HG02588 (cell line): ENCODE measurements around the gene ACE.

Experiments used
- ATAC-seq: cut with Tn5 transposase; IDR thresholded peaks from one replicate; pipeline ENCODE4 v1.9.1; 2021; ENCODE audit warnings: mild to moderate bottlenecking, moderate library complexity; ENCODE audit not compliant: unreplicated experiment

ACE gene

DNA sequence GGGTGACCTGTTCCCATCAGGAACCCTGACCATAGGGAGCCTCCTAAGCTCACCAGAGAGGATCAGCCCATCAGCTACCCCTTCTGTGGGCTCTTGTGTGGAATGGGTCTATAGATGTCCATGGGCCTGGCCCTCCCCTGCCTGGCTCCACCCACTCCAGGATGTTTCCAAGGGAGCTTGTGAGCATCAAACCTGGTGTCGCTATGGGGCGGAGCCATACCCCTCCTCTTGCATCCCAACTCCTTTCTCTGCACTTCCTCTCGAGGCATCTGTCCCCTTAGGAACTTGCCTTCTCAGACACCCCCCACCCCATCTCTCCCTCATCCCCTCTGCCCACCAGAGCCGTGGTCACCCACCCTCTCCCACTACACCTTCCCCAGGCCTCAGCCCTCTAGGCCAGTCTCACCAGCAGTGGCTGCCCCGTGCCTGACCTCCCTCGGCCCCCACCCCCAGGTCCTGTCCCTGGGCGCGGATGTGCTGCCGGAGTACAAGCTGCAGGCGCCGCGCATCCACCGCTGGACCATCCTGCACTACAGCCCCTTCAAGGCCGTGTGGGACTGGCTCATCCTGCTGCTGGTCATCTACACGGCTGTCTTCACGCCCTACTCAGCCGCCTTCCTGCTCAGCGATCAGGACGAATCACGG is 56.7 kb downstream of the ACE start:
- ATAC-seq: no peak

DNA sequence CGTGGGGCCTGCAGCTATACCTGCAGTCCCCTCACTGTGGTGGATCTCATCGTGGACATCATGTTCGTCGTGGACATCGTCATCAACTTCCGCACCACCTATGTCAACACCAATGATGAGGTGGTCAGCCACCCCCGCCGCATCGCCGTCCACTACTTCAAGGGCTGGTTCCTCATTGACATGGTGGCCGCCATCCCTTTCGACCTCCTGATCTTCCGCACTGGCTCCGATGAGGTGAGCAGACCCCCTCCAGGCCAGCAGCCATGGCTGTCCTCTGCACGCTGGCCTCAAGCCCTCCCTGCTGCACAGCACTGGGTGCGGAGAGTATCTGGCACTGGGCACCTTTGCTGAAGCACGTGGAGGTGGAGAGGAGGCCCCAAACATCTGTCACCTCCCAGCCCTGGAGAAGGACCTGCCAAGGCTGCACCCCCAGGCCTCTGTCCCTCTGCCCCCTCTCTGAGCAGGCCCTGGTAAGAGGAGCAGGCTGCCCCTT is 57.3 kb downstream of the ACE start:
- ATAC-seq: no peak

DNA sequence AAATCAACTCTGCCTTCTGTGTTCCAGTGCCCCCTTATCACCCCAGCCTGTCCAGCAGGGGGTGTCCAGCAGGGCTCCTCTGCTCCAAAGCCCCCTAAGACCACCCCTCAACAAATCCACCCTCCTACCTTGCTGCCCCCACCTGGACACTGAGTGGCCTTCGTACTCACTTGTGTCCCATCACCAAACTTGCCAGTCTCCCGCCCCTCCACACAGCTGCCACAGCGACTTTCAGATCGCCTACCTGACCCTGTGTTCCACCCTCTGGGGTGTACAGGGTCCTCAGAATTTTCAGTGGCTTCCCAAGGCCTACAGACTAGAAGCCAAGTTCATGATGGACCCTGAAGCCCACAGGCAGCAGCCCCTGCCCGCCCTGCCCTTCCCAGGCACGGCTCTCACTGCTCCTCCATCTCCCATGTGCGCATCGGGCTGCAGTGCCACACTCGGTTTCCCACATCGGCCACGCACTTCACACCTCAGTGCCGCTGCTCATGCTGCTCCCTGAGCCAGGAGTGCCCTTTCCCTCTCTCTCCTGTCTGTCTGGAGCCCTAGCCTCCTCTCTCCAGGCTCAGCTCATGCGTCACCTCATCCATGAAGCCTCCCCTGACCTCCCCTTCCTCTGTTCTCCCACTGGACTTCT is 58.1 kb downstream of the ACE start:
- no peak for ATAC-seq

DNA sequence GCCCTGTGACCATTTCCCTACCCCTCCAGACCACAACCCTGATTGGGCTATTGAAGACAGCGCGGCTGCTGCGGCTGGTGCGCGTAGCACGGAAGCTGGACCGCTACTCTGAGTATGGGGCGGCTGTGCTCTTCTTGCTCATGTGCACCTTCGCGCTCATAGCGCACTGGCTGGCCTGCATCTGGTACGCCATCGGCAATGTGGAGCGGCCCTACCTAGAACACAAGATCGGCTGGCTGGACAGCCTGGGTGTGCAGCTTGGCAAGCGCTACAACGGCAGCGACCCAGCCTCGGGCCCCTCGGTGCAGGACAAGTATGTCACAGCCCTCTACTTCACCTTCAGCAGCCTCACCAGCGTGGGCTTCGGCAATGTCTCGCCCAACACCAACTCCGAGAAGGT is 58.8 kb downstream of the ACE start:
- ATAC-seq: no peak

DNA sequence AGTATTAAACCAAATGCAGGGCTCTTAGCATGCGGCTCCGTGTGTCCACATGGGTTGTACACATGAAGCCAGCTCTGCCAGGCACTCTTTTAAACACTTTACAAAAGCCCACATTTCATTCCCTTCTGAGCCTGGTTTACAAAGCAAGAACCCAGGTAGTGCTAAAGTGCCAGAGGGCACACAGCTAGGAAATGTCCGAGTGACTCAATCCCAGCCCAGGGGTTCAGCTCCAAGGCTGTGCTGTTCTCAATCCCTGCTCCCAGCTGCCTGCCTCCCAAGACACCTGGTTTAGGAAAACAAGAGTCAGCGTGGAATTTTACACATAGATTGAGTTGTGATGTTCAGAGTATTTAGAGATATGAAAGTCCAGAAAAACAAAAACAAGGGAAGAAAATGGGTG is 60.1 kb downstream of the ACE start:
- no peak for ATAC-seq

DNA sequence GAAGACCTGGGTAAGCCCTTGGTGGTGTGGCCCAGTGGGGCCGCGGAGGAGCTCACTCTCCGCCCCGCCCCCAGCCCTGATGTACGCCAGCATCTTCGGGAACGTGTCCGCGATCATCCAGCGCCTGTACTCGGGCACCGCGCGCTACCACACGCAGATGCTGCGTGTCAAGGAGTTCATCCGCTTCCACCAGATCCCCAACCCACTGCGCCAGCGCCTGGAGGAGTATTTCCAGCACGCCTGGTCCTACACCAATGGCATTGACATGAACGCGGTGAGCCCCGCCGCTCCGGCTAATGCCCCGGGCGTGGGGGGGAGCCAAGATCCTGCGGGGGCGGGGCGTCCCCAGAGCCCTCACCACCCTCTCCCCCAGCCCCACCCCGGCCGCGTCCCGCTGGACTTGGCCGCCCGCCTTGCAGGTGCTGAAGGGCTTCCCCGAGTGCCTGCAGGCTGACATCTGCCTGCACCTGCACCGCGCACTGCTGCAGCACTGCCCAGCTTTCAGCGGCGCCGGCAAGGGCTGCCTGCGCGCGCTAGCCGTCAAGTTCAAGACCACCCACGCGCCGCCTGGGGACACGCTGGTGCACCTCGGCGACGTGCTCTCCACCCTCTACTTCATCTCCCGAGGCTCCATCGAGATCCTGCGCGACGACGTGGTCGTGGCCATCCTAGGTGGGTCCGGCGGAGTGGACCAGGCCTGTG is 61.3 kb downstream of the ACE start:
- no peak for ATAC-seq

DNA sequence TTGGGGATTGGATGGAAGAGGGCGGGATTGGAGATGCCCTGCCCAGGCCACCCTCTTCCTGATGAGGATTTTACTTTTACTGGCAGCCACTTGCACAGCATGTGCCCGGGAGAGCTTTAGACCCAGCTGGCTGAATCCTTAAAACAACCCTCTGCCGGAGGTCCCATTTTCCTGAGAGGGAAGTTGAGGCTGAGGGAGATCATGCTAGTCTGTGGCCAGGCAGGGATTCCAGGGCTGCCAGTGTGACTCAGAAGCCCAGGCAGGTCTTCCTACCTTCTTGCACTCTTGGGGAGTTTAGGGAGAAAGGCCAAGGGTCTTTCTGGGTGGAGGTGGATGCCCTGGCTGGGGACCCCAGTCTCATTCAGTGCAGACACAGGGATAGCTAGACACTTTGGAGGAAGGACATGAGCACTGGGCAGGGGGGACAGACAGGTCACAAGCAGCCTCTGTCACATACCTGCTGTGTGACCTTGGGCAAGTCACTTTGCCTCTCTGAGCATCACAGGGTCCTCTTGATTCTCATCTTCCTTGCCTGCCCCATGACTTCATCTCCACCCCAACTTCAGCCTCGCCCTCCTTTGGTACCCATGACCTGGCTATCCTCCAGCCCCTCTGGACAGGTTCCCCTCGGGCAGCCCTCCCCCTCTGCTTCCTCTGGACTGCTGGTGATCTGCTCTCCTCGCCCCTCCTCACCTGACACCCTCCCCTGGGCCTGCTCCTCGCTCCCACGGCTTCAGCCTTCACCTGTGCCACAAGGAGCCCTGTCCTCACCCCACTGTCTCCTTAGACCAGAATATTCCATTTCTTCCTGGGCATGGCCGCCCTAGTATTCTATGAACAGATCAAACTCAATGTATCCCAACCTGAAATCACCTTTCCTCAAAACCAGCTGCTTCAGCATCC is 62.1 kb downstream of the ACE start:
- ATAC-seq: no peak

DNA sequence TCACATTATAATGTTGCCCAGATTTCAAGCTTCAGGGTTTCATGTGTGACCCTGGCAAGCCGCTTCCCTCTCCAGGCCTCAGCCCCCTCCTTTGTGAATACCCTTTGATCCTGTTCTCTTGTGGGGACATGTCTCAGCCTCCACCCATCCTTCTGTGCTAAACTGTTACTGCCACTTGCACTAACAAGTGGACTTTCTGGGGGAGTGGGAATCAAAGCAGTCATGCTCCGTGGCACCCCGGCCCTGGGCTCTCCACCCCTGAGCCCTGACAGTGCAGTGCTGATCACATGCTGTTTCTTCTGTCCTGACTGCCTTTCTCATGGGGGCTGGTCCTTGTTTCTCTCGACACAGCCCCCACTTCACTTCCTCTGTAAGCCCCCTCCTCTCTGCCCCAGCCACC is 63.7 kb downstream of the ACE start:
- no peak for ATAC-seq

DNA sequence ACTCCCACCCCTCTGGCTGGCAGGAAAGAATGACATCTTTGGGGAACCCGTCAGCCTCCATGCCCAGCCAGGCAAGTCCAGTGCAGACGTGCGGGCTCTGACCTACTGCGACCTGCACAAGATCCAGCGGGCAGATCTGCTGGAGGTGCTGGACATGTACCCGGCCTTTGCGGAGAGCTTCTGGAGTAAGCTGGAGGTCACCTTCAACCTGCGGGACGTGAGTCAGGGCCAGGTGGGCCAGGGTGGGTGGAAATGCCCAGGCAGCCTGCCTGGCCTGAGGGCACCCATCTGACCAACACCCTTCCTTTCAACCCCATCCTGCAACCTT is 65.3 kb downstream of the ACE start:
- ATAC-seq: no peak

DNA sequence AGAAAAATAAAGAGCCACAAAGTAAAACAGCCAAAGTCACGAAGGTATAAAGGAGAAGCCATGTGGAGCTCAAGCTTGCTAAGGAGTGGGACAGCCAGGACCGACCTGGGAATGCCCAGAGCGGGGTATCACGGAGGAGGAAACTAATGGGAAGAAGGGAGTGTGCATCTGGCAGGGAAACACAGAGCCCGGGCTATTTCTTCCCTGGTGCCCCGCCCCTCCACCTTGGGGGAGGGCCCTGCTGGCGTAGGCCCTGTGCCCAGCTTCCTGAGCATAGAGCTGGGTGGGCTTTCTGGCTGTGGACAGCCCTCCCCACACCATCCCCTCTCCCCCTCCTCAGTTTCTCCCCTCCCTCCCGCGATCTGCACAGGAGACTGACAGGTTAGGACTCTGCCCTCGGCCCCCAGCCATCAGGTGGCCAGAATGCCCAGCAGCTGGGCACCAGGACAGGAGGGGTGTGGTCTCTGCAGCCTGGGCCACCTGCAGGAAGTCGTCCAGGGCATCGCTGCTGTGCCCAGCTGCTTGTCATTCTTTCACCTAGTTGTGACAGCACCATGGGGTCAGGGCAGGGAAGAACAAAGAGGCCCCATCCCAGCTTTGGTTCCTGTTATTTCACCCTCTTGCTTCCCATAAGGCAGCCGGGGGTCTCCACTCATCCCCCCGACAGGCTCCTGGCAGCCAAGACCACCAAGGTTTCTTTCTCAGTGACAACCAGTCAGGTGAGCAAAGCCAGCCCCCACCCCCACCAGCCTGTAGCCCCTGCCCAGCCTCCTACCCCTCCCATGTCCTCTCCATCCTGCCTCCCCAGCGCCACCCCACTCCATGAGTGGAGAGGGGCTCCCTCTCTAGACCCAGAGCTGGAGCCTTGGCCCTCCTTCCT is 66.3 kb downstream of the ACE start:
- no peak for ATAC-seq

DNA sequence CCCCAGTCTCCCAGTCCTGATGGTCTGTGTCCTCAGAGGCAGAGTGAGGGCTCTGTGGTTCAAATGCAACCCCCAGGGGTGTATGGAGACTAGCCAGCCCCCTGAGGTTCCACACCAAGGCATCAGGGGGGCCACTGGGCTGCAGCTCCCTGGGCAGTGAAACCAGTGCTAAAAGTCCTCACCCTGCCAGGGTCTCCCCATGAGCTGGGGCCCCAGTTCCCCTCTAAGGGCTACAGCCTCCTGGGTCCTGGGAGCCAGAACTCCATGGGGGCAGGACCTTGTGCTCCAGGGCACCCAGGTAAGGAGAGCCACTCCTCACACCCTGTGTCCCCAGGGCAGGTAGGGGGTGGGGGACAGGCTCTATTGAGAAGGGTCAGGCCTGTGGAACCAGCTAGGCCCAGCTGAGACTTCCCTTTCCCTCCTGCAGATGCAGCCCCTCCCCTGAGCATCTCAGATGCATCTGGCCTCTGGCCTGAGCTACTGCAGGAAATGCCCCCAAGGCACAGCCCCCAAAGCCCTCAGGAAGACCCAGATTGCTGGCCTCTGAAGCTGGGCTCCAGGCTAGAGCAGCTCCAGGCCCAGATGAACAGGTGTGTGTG is 67.1 kb downstream of the ACE start:
- no peak for ATAC-seq

DNA sequence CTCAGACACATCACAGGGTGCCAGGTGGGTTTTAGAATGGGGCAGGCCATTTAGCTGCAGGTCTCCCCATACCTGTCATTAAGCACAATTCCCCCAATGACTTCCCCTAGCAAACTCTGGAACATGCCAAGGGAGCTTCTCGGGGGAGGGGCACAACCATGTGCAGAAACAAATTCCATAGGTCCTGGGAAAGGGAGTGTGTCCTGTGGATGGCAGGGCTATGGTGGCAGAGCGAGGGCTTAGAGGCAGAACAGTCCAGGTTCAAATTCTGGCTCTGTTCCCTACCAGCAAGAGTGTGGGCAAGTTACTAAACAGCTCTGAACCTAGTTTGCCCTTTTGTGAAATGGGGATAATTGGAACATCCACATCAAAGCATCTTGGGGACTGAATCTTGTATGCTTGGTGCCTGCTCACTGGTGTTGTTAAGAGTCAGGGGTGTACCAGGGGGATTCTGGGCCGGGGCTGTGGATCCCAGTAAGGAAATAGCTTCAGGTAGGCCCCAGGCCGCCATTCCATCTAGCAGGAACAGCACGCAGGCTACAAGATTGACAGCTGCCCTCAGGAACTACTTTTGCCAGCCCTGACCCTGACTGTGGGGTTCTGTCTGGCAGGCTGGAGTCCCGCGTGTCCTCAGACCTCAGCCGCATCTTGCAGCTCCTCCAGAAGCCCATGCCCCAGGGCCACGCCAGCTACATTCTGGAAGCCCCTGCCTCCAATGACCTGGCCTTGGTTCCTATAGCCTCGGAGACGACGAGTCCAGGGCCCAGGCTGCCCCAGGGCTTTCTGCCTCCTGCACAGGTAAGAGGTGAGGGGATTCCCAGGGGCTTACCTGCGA is 67.8 kb downstream of the ACE start:
- no peak for ATAC-seq

DNA sequence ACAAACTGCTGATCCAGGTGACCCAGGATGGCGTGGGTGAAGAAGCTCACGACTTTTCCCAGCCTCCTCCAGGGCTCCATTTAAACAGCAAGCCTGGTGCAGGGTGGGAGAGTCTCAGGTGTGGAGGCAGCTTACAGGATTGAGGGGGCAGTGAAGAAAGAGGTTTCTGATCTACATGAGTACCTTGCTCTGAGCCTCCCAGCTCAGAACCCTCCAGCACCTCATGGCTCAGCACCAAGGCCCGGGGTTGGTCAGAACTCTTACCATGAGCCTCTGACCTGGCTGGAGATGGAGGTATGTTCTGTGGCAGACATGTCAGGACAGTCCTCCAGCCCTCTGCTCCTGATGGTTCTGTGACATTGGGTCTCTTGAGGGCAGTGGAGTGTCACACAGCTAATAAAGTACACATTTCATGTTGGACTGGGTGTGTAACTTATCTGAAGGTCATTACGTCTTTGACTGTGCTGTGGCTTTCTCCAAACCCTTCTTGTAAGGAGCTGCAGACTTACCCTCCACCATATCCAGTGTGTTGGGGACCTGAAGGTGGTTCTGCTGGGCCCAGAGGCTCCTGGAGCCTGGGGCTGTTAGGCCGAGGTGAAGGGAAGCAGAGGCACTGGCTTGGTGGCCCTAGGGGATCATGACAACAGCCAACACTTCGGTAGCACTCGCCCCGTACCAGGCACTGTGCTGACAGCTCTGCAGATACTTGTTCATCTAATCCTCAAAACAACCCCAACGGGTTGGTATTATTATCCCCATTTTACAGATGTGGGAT is 69.6 kb downstream of the ACE start:
- ATAC-seq: no peak

DNA sequence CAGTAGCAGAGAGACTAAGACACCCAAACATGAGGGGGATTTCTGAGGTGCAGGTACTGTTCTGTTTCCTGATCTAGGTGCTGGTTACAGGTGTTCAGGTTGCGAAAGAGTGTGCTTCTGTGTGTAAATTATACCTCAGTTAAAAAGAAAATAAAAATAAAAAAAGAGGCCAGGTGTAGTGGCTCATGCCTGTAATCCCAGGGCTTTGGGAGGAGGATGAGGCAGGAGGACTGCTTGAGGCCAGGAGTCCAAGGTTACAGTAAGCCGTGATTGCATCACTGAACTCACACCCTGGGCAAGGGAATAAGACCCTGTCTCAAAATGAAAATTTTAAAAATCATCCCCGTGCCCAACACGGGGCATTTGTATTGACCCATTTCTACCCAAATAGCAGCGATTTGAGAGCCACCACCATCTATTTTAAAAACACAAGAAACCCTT is 70.2 kb downstream of the ACE start:
- no peak for ATAC-seq
